GM23338 (cell line): ENCODE measurements around the gene ELANE. TPM values are rescaled to one million over a fixed set of nuclear protein-coding genes. Genes with fewer than 3 reads are reported as not detected.
A peak's percentile ranks its signal among the peaks of the same experiment; 100 is the strongest.

Experiments
- ATAC-seq: fragments of 200-7000 bp; cut with Tn5 transposase; 3 replicates; pipeline ENCODE4 v1.9.1; 2020
- DNase-seq: peaks from one replicate; pipeline ENCODE4 v3.0.0-alpha.2; 2015; ENCODE audit warnings: low spot score
- H2AFZ ChIP-seq: fragments of 200-600 bp; sonication (generic); 2 replicates; pipeline ENCODE4 v1.8.0; 2016; ENCODE audit warnings: antibody characterized with exemption, mild to moderate bottlenecking, moderate library complexity
- H3F3A ChIP-seq: fragments of 200-600 bp; sonication (generic); replicated peaks from 2 replicates; pipeline ENCODE4 v1.8.0; 2017; ENCODE audit warnings: antibody characterized with exemption, mixed run types, low read depth
- H3K27ac ChIP-seq: fragments of 200-600 bp; sonication (generic); 2 replicates; pipeline ENCODE4 v1.6.1; 2016; ENCODE audit warnings: low read depth
- H3K27me3 ChIP-seq: fragments of 200-600 bp; sonication (generic); 2 replicates; pipeline ENCODE4 v1.8.0; 2016; ENCODE audit warnings: mild to moderate bottlenecking, mixed run types, moderate library complexity; ENCODE audit not compliant: insufficient read depth
- H3K36me3 ChIP-seq: fragments of 200-600 bp; sonication (generic); 2 replicates; pipeline ENCODE4 v1.8.0; 2016; ENCODE audit warnings: mild to moderate bottlenecking; ENCODE audit not compliant: insufficient read depth
- H3K4me1 ChIP-seq: fragments of 200-600 bp; sonication (generic); 2 replicates; pipeline ENCODE4 v1.8.0; 2016; ENCODE audit warnings: mild to moderate bottlenecking, moderate library complexity; ENCODE audit not compliant: insufficient read depth
- H3K4me2 ChIP-seq: fragments of 200-600 bp; sonication (generic); 2 replicates; pipeline ENCODE4 v1.7.1; 2017; ENCODE audit warnings: mixed run types
- H3K4me3 ChIP-seq: fragments of 200-600 bp; sonication (generic); 2 replicates; pipeline ENCODE4 v1.6.1; 2016; ENCODE audit warnings: mixed run types
- H3K79me2 ChIP-seq: fragments of 200-600 bp; sonication (generic); replicated peaks from 2 replicates; pipeline ENCODE4 v1.8.0; 2017; ENCODE audit warnings: mild to moderate bottlenecking; ENCODE audit not compliant: insufficient read depth
- H3K9me2 ChIP-seq: fragments of 200-600 bp; sonication (generic); 2 replicates; pipeline ENCODE4 v1.8.0; 2017; ENCODE audit not compliant: insufficient read depth
- H4K20me1 ChIP-seq: fragments of 200-600 bp; sonication (generic); replicated peaks from 2 replicates; pipeline ENCODE4 v1.8.0; 2017; ENCODE audit warnings: mild to moderate bottlenecking; ENCODE audit not compliant: insufficient read depth
- H3K27ac Mint-ChIP-seq: 2 replicates; pipeline ENCODE4 v1.8.0; 2020; ENCODE audit warnings: inconsistent platforms, mild to moderate bottlenecking, moderate library complexity, mixed read lengths
- H3K27me3 Mint-ChIP-seq: 3 replicates; pipeline ENCODE4 v1.8.0; 2022; ENCODE audit warnings: low read depth, mild to moderate bottlenecking, moderate library complexity, mixed read lengths, inconsistent platforms; ENCODE audit not compliant: insufficient read depth, poor library complexity
- H3K36me3 Mint-ChIP-seq: 3 replicates; pipeline ENCODE4 v1.8.0; 2021; ENCODE audit warnings: low read depth, mild to moderate bottlenecking, inconsistent platforms, moderate library complexity, mixed read lengths
- H3K4me1 Mint-ChIP-seq: 3 replicates; pipeline ENCODE4 v1.8.0; 2020; ENCODE audit warnings: mild to moderate bottlenecking, inconsistent platforms, mixed read lengths
- H3K4me3 Mint-ChIP-seq: 3 replicates; pipeline ENCODE4 v1.8.0; 2021; ENCODE audit warnings: moderate library complexity, mild to moderate bottlenecking, inconsistent platforms, mixed read lengths
- H3K9me3 Mint-ChIP-seq: 3 replicates; pipeline ENCODE4 v1.8.0; 2020; ENCODE audit warnings: moderate library complexity, mild to moderate bottlenecking, inconsistent platforms, mixed read lengths
- CREB1 ChIP-seq: fragments of 250-450 bp; sonication (Bioruptor Pico); IDR thresholded peaks from 2 replicates; pipeline ENCODE4 v1.5.0; 2020; ENCODE audit warnings: low read depth, mild to moderate bottlenecking, moderate library complexity
- CTCF ChIP-seq, 2 experiments: fragments of 200-600 bp in 1 of 2; sonication (generic) in 1 of 2; conservative IDR thresholded peaks; 2 replicates each; pipeline versions ENCODE4 v1.5.1 to v1.6.1; 2016 to 2017; ENCODE audit warnings: antibody characterized with exemption in 2 of 2, low read depth in 2 of 2, mild to moderate bottlenecking in 2 of 2, moderate library complexity in 1 of 2
- ETS1 ChIP-seq: IDR thresholded peaks from 2 replicates; pipeline ENCODE4 v1.6.1; 2016; ENCODE audit warnings: antibody characterized with exemption
- EZH2 ChIP-seq: fragments of 200-600 bp; sonication (generic); IDR thresholded peaks from one replicate; pipeline ENCODE4 v1.8.0; 2017; ENCODE audit warnings: antibody characterized with exemption, mild to moderate bottlenecking, low read depth; ENCODE audit not compliant: unreplicated experiment
- EZH2phosphoT487 ChIP-seq: fragments of 200-600 bp; sonication (generic); IDR thresholded peaks from one replicate; pipeline ENCODE4 v1.8.1; 2018; ENCODE audit warnings: antibody characterized with exemption; ENCODE audit not compliant: unreplicated experiment
- JUNB ChIP-seq: IDR thresholded peaks from one replicate; pipeline ENCODE4 v1.6.1; 2016; ENCODE audit warnings: antibody characterized with exemption; ENCODE audit not compliant: unreplicated experiment
- NANOG ChIP-seq: IDR thresholded peaks from 2 replicates; pipeline ENCODE4 v1.6.1; 2016; ENCODE audit warnings: antibody characterized with exemption, borderline replicate concordance
- POLR2AphosphoS5 ChIP-seq: IDR thresholded peaks from 2 replicates; pipeline ENCODE4 v1.6.1; 2016; ENCODE audit warnings: antibody characterized with exemption, low read depth
- REST ChIP-seq: IDR thresholded peaks from one replicate; pipeline ENCODE4 v1.6.1; 2018; ENCODE audit warnings: antibody characterized with exemption; ENCODE audit not compliant: unreplicated experiment
- STAT1 ChIP-seq: IDR thresholded peaks from one replicate; pipeline ENCODE4 v1.6.1; 2016; ENCODE audit warnings: antibody characterized with exemption; ENCODE audit not compliant: unreplicated experiment
- ZNF114 ChIP-seq: fragments of 250-450 bp; sonication (Bioruptor Pico); IDR thresholded peaks from 2 replicates; pipeline ENCODE4 v1.5.0; 2020; ENCODE audit warnings: mild to moderate bottlenecking, moderate library complexity
- ZNF331 ChIP-seq: fragments of 250-450 bp; sonication (Bioruptor Pico); IDR thresholded peaks from 2 replicates; pipeline ENCODE4 v1.5.0; 2020; ENCODE audit warnings: low read depth, mild to moderate bottlenecking, moderate library complexity
- ZNF462 ChIP-seq: fragments of 250-450 bp; sonication (Bioruptor Pico); IDR thresholded peaks from 2 replicates; pipeline ENCODE4 v1.5.0; 2020; ENCODE audit warnings: mild to moderate bottlenecking, moderate library complexity
- polyA plus RNA-seq: library from polyadenylated mRNA; unstranded; fragments of >200 nt; fragmentation: Nextera tagmentation; extraction: Ambion mirVana; gene quantifications from 2 replicates; pipeline ENCODE4 v1.2.1, GENCODE V29; 2016
- total RNA-seq: library from RNA; depleted of rRNA; stranded (reverse); fragments of >200 nt; shearing (Covaris generic); gene quantifications from 2 replicates; pipeline ENCODE4 v1.2.3, GENCODE V29; 2014

ELANE gene
- total and polyA plus RNA-seq, 2 experiments from 2014 or later, result not detected

- Mint-ChIP-seq H3K9me3 (peaks cover 4% of the 10 kb centered on the region; the same call in 2 of the 3 replicates), H3K27ac (no peak overlapping the region), H3K36me3 (no peaks in the 10 kb centered on the region; the same call in 2 of the 3 replicates), H3K4me1 (peaks cover 2% of the 10 kb centered on the region; the same call in 1 of the 3 replicates), H3K27me3 (peaks cover 31% of the 10 kb centered on the region), H3K4me3 (peak overlapping the region; percentile 40; the same call in 1 of the 3 replicates)
- peak; percentile 76 for ATAC-seq
- no peak overlapping the region for H3K27ac ChIP-seq
- peak overlapping the region; percentile 65 for H3K4me2 ChIP-seq
- H3K4me1 ChIP-seq, result no peaks in the 10 kb centered on the region
- H3K9me2 ChIP-seq, result no peaks in the 10 kb centered on the region
- H3F3A ChIP-seq, result peaks cover 6% of the 10 kb centered on the region; the same call in 1 of the 2 replicates
- peak; percentile 79 for DNase-seq
- H3K27me3 ChIP-seq, result peaks cover 27% of the 10 kb centered on the region
- H3K36me3 ChIP-seq, result no peaks in the 10 kb centered on the region
- H3K79me2 ChIP-seq, result no peaks in the 10 kb centered on the region
- H4K20me1 ChIP-seq, result no peaks in the 10 kb centered on the region
- H2AFZ ChIP-seq, result peak overlapping the region; percentile 76
- H3K4me3 ChIP-seq, result peak overlapping the region; percentile 49
- TF ChIP-seq STAT1, result no peak
- TF ChIP-seq ZNF462, result no peak
- no peak for TF ChIP-seq ZNF114 (CRISPR knock-in tag)
- no peak for TF ChIP-seq EZH2
- TF ChIP-seq EZH2phosphoT487, result no peak
- TF ChIP-seq NANOG, result no peak
- TF ChIP-seq ETS1, result no peak
- no peak for TF ChIP-seq CREB1 (CRISPR knock-in tag)
- no peak for TF ChIP-seq JUNB
- no peak for TF ChIP-seq POLR2AphosphoS5
- no peak; a peak in 1 of 4 replicates for TF ChIP-seq CTCF (conservative IDR thresholded peaks at IDR 0.05; ENCODE audit: low read depth in 2 of 2)
- TF ChIP-seq ZNF331 (CRISPR knock-in tag), result no peak
- no peak for TF ChIP-seq REST
These were observed 8.8 kb upstream of the ELANE start for GRCh38 chr19:843180-843835.
